Mesendoderm (in vitro differentiated cells): ENCODE data around the gene PRR4.

Experiments
- DNase-seq: peaks from one replicate; pipeline ENCODE4 v3.0.0; 2013
- H2AK5ac ChIP-seq: 2 replicates; pipeline ENCODE4 v1.6.1; 2013; ENCODE audit warnings: low read length, inconsistent platforms
- H2BK120ac ChIP-seq: 2 replicates; pipeline ENCODE4 v1.6.1; 2013; ENCODE audit warnings: low read depth, mild to moderate bottlenecking, low read length, moderate library complexity, mixed read lengths
- H2BK15ac ChIP-seq: replicated peaks from 2 replicates; pipeline ENCODE4 v1.6.1; 2013; ENCODE audit warnings: low read depth, mild to moderate bottlenecking, moderate library complexity
- H2BK5ac ChIP-seq: 2 replicates; pipeline ENCODE4 v1.6.1; 2013; ENCODE audit warnings: low read length, inconsistent platforms
- H3K18ac ChIP-seq: 2 replicates; pipeline ENCODE4 v1.6.1; 2013; ENCODE audit warnings: mild to moderate bottlenecking, low read length, mixed read lengths
- H3K23ac ChIP-seq: one replicate; pipeline ENCODE4 v1.6.1; 2013; ENCODE audit warnings: low read length
- H3K27ac ChIP-seq: 2 replicates; pipeline ENCODE4 v1.5.1; 2013; ENCODE audit warnings: low read depth, mild to moderate bottlenecking, inconsistent platforms, low read length, moderate library complexity
- H3K27me3 ChIP-seq: 2 replicates; pipeline ENCODE4 v1.6.1; 2013; ENCODE audit warnings: low read length, control low read depth, mild to moderate bottlenecking, inconsistent platforms; ENCODE audit not compliant: insufficient read depth, poor library complexity
- H3K36me3 ChIP-seq: 2 replicates; pipeline ENCODE4 v1.6.1; 2013; ENCODE audit warnings: low read length, inconsistent platforms; ENCODE audit not compliant: control insufficient read depth, insufficient read depth
- H3K4ac ChIP-seq: one replicate; pipeline ENCODE4 v1.6.1; 2013; ENCODE audit warnings: low read depth, mild to moderate bottlenecking, low read length, moderate library complexity
- H3K4me1 ChIP-seq: 2 replicates; pipeline ENCODE4 v1.6.1; 2013; ENCODE audit warnings: low read depth, low read length, inconsistent platforms; ENCODE audit not compliant: control insufficient read depth
- H3K4me2 ChIP-seq: 2 replicates; pipeline ENCODE4 v1.6.1; 2013; ENCODE audit warnings: low read length
- H3K4me3 ChIP-seq: 2 replicates; pipeline ENCODE4 v1.5.1; 2013; ENCODE audit warnings: mild to moderate bottlenecking, low read length
- H3K56ac ChIP-seq: one replicate; pipeline ENCODE4 v1.6.1; 2013; ENCODE audit warnings: low read length
- H3K79me1 ChIP-seq: 2 replicates; pipeline ENCODE4 v1.6.1; 2013; ENCODE audit warnings: low read length, inconsistent platforms
- H3K79me2 ChIP-seq: 2 replicates; pipeline ENCODE4 v1.6.1; 2013; ENCODE audit warnings: mild to moderate bottlenecking, low read length; ENCODE audit not compliant: control insufficient read depth, insufficient read depth
- H3K9ac ChIP-seq: 2 replicates; pipeline ENCODE4 v1.6.1; 2013; ENCODE audit warnings: low read length, inconsistent platforms
- H4K5ac ChIP-seq: one replicate; pipeline ENCODE4 v1.6.1; 2013; ENCODE audit warnings: low read length
- H4K8ac ChIP-seq: one replicate; pipeline ENCODE4 v1.6.1; 2013; ENCODE audit warnings: low read depth, mild to moderate bottlenecking, control low read depth, low read length, moderate library complexity
- WGBS: extraction: QIAGEN DNeasy Blood & Tissue Kit; methylation state at CpG from one replicate; pipeline ENCODE4 v1.1.7; 2013; ENCODE audit warnings: low lambda C conversion rate, missing lambda C conversion rate; ENCODE audit not compliant: insufficient coverage; ENCODE audit errors: extremely low coverage; 5-methylcytosine and 5-hydroxymethylcytosine counted together

Gene PRR4

GRCh38 chr12:10847744-10848143 is 1.5 kb downstream of the PRR4 start:
- Histone ChIP-seq H3K4me1 (no peaks in the 10 kb centered on the region), H2BK15ac (no peak overlapping the region), H3K27me3 (no peaks in the 10 kb centered on the region), H3K36me3 (no peaks in the 10 kb centered on the region), H3K4me3 (no peak overlapping the region), H4K5ac (no peak overlapping the region), H2AK5ac (no peak overlapping the region), H3K79me1 (no peaks in the 10 kb centered on the region), H3K4ac (no peak overlapping the region), H3K18ac (no peak overlapping the region), H4K8ac (no peak overlapping the region), H3K27ac (no peak overlapping the region), H3K79me2 (no peaks in the 10 kb centered on the region), H3K9ac (no peak overlapping the region), H2BK120ac (no peak overlapping the region), H3K56ac (no peak overlapping the region), H3K23ac (no peak overlapping the region), H3K4me2 (no peak overlapping the region), H2BK5ac (no peak overlapping the region)
- WGBS = no CpG with 5 or more reads among the region's 2 CpGs
- no peak for DNase-seq

GRCh38 chr12:10842862-10843261 is 6.4 kb downstream of the PRR4 start:
- H2BK5ac ChIP-seq = no peak overlapping the region
- H3K56ac ChIP-seq = no peak overlapping the region
- no peak overlapping the region for H3K27ac ChIP-seq
- H2AK5ac ChIP-seq = no peak overlapping the region
- H3K4me3 ChIP-seq = no peak overlapping the region
- H3K4me1 ChIP-seq = no peaks in the 10 kb centered on the region
- H3K79me1 ChIP-seq = no peaks in the 10 kb centered on the region
- H3K23ac ChIP-seq = no peak overlapping the region
- H3K79me2 ChIP-seq = no peaks in the 10 kb centered on the region
- H3K36me3 ChIP-seq = no peaks in the 10 kb centered on the region
- H3K9ac ChIP-seq = no peak overlapping the region
- no peak overlapping the region for H4K5ac ChIP-seq
- H3K4me2 ChIP-seq = no peak overlapping the region
- no peaks in the 10 kb centered on the region for H3K27me3 ChIP-seq
- DNase-seq = no peak
- H2BK15ac ChIP-seq = no peak overlapping the region
- H4K8ac ChIP-seq = no peak overlapping the region
- H3K18ac ChIP-seq = no peak overlapping the region
- no peak overlapping the region for H3K4ac ChIP-seq
- H2BK120ac ChIP-seq = no peak overlapping the region
- WGBS = no CpG with 5 or more reads among the region's 2 CpGs

GRCh38 chr12:10838461-10838860 is 10.8 kb downstream of the PRR4 start:
- no peaks in the 10 kb centered on the region for H3K4me1 ChIP-seq
- H3K4me2 ChIP-seq = no peak overlapping the region
- no peak overlapping the region for H2AK5ac ChIP-seq
- H3K23ac ChIP-seq = no peak overlapping the region
- H3K36me3 ChIP-seq = no peaks in the 10 kb centered on the region
- no peak overlapping the region for H3K27ac ChIP-seq
- no peak overlapping the region for H3K18ac ChIP-seq
- no peak overlapping the region for H3K4me3 ChIP-seq
- no peaks in the 10 kb centered on the region for H3K79me2 ChIP-seq
- no peak overlapping the region for H3K9ac ChIP-seq
- DNase-seq = no peak
- H2BK120ac ChIP-seq = no peak overlapping the region
- no peak overlapping the region for H2BK5ac ChIP-seq
- WGBS = no CpG with 5 or more reads among the region's 3 CpGs
- no peaks in the 10 kb centered on the region for H3K27me3 ChIP-seq
- H4K8ac ChIP-seq = no peak overlapping the region
- H3K79me1 ChIP-seq = no peaks in the 10 kb centered on the region
- H2BK15ac ChIP-seq = no peak overlapping the region
- H4K5ac ChIP-seq = no peak overlapping the region
- no peak overlapping the region for H3K56ac ChIP-seq
- no peak overlapping the region for H3K4ac ChIP-seq

GRCh38 chr12:10829994-10830393 is 19.3 kb downstream of the PRR4 start:
- Histone ChIP-seq H2BK5ac (no peak overlapping the region), H3K4me3 (no peak overlapping the region), H3K4me1 (no peaks in the 10 kb centered on the region), H3K27ac (no peak overlapping the region), H3K79me1 (no peaks in the 10 kb centered on the region), H2AK5ac (no peak overlapping the region), H3K4ac (no peak overlapping the region), H3K9ac (no peak overlapping the region), H3K27me3 (no peaks in the 10 kb centered on the region), H3K18ac (no peak overlapping the region), H3K23ac (no peak overlapping the region), H3K4me2 (no peak overlapping the region), H2BK15ac (no peak overlapping the region), H3K79me2 (no peaks in the 10 kb centered on the region), H3K56ac (no peak overlapping the region), H4K8ac (no peak overlapping the region), H3K36me3 (no peaks in the 10 kb centered on the region), H2BK120ac (no peak overlapping the region), H4K5ac (no peak overlapping the region)
- WGBS = no CpG with 5 or more reads among the region's 1 CpG
- no peak for DNase-seq

- no peak within 1 kb of the TSS for H3K56ac ChIP-seq
- DNase-seq = no peak
- H3K27ac ChIP-seq = no peak within 1 kb of the TSS
- no peak within 1 kb of the TSS for H4K5ac ChIP-seq
- H3K79me2 ChIP-seq = no peaks in the 10 kb centered on the region
- H3K4me1 ChIP-seq = no peaks in the 10 kb centered on the region
- no peaks in the 10 kb centered on the region for H3K27me3 ChIP-seq
- H2BK5ac ChIP-seq = no peak within 1 kb of the TSS
- no peak within 1 kb of the TSS for H2BK15ac ChIP-seq
- H2BK120ac ChIP-seq = no peak within 1 kb of the TSS
- H3K4me3 ChIP-seq = no peak within 1 kb of the TSS
- H3K4ac ChIP-seq = no peak within 1 kb of the TSS
- H3K9ac ChIP-seq = no peak within 1 kb of the TSS
- no peak within 1 kb of the TSS for H2AK5ac ChIP-seq
- H3K18ac ChIP-seq = peak within 1 kb of the TSS; percentile 51
- no peaks in the 10 kb centered on the region for H3K79me1 ChIP-seq
- WGBS = no CpG with 5 or more reads among the region's 3 CpGs
- no peaks in the 10 kb centered on the region for H3K36me3 ChIP-seq
- no peak within 1 kb of the TSS for H3K4me2 ChIP-seq
- H4K8ac ChIP-seq = no peak within 1 kb of the TSS
- no peak within 1 kb of the TSS for H3K23ac ChIP-seq
These were observed 23.0 kb downstream of the PRR4 start, which contains the start of gene TAS2R10 for GRCh38 chr12:10826258-10826657. TSS of gene TAS2R10 (minus strand) at chr12:10826358. CDS start at chr12:10826269, 89 bp downstream.

- H3K56ac ChIP-seq = no peak overlapping the region
- H2AK5ac ChIP-seq = no peak overlapping the region
- H4K8ac ChIP-seq = no peak overlapping the region
- H2BK120ac ChIP-seq = no peak overlapping the region
- DNase-seq = peak; percentile 18
- no peak overlapping the region for H3K23ac ChIP-seq
- H3K18ac ChIP-seq = peak overlapping the region; percentile 51
- no peak overlapping the region for H4K5ac ChIP-seq
- H3K27ac ChIP-seq = no peak overlapping the region
- no peak overlapping the region for H3K9ac ChIP-seq
- H3K4me3 ChIP-seq = no peak overlapping the region
- no peak overlapping the region for H3K4ac ChIP-seq
- no peaks in the 10 kb centered on the region for H3K79me2 ChIP-seq
- H3K27me3 ChIP-seq = no peaks in the 10 kb centered on the region
- no peaks in the 10 kb centered on the region for H3K4me1 ChIP-seq
- no CpG with 5 or more reads among the region's 3 CpGs for WGBS
- H3K36me3 ChIP-seq = no peaks in the 10 kb centered on the region
- H2BK5ac ChIP-seq = no peak overlapping the region
- H3K4me2 ChIP-seq = no peak overlapping the region
- H3K79me1 ChIP-seq = no peaks in the 10 kb centered on the region
- no peak overlapping the region for H2BK15ac ChIP-seq
These were observed 24.3 kb downstream of the PRR4 start for GRCh38 chr12:10824957-10825356.
